RWPE2 (cell line): ENCODE measurements around the gene LYZL1.
"Not testable (repeated sequence)": the region's sequence is repeated elsewhere in the genome, so short reads cannot be mapped to it uniquely, and the experiment has no call there.

Experiments used
- ATAC-seq: fragments of 200-7000 bp; cut with Tn5 transposase; 3 replicates; pipeline ENCODE4 v1.9.1; 2021; ENCODE audit warnings: low read depth
- DNase-seq: peaks from one replicate; pipeline ENCODE4 v3.0.0-alpha.2; 2020; ENCODE audit warnings: low spot score
- H3K27ac ChIP-seq: fragments of 450-650 bp; 2 replicates; pipeline ENCODE4 v1.5.1; 2017; ENCODE audit warnings: mild to moderate bottlenecking; ENCODE audit not compliant: poor library complexity, severe bottlenecking
- H3K27me3 ChIP-seq: fragments of 250-450 bp; sonication (Bioruptor Pico); 2 replicates; pipeline ENCODE4 v1.5.1; 2021; ENCODE audit warnings: mild to moderate bottlenecking, moderate library complexity; ENCODE audit not compliant: insufficient read depth, poor library complexity, severe bottlenecking
- H3K36me3 ChIP-seq: fragments of 250-450 bp; sonication (Bioruptor Pico); 2 replicates; pipeline ENCODE4 v1.5.1; 2020; ENCODE audit warnings: low read depth, mild to moderate bottlenecking, moderate library complexity
- H3K4me1 ChIP-seq: fragments of 250-450 bp; sonication (Bioruptor Pico); 2 replicates; pipeline ENCODE4 v1.5.1; 2021; ENCODE audit warnings: mild to moderate bottlenecking, moderate library complexity; ENCODE audit not compliant: insufficient read depth, poor library complexity, severe bottlenecking
- H3K4me3 ChIP-seq: fragments of 250-450 bp; sonication (Bioruptor Pico); 2 replicates; pipeline ENCODE4 v1.5.1; 2021; ENCODE audit warnings: mild to moderate bottlenecking, moderate library complexity; ENCODE audit not compliant: severe bottlenecking
- H3K9me3 ChIP-seq: fragments of 250-450 bp; sonication (Bioruptor Pico); 2 replicates; pipeline ENCODE4 v1.5.1; 2021; ENCODE audit warnings: mild to moderate bottlenecking, moderate library complexity; ENCODE audit not compliant: severe bottlenecking
- CTCF ChIP-seq: fragments of 450-650 bp; IDR thresholded peaks from one replicate; pipeline ENCODE4 v1.5.1; 2017; ENCODE audit warnings: mild to moderate bottlenecking, moderate library complexity; ENCODE audit not compliant: poor library complexity, severe bottlenecking

Gene LYZL1

DNA sequence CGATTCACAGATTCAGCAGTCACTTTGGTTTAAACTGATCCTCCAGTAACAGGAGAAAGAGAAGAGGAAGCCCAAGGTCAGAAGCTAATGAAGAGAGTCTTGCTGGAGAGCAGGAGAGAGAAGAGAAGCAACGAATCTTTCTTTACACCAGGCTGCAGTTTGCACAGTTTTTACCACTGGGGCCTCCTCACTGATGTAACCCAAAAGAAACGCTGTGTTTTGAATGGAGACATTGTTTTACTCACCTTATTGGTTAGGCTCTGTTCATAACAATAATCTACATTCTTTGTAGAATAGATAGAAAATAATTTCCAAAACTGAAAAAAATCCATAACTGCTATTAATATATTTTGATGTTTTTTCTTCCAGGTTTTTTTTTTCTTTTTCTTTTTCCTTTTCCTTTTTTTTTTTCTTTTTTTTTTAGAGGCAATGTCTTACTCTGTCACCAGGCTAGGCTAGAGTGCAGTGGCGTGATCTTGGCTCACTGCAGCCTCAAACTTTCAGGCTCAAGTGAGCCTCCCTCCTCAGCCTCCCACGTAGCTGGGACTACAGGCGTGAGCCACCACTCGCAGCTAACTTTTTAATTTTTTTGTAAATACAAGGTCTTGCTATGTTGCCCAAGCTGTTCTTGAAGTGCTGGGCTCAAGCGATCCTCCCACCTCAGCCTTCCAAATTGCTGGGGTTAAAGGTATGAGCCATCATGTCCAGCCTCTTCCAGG lies 27.6 kb downstream of the LYZL1 start:
- no peaks in the 10 kb centered on the region for H3K36me3 ChIP-seq
- H3K4me3 ChIP-seq, result no peak overlapping the region
- no peak for DNase-seq
- no peak overlapping the region for H3K27ac ChIP-seq
- no peaks in the 10 kb centered on the region for H3K4me1 ChIP-seq
- no peaks in the 10 kb centered on the region for H3K9me3 ChIP-seq
- ATAC-seq, result no peak
- no peaks in the 10 kb centered on the region for H3K27me3 ChIP-seq
- TF ChIP-seq CTCF, result no peak

- Histone ChIP-seq H3K4me3 (no peak overlapping the region), H3K4me1 (no peaks in the 10 kb centered on the region), H3K9me3 (no peaks in the 10 kb centered on the region), H3K27me3 (no peaks in the 10 kb centered on the region), H3K27ac (no peak overlapping the region), H3K36me3 (no peaks in the 10 kb centered on the region)
- no peak for ATAC-seq
- DNase-seq, result no peak
- TF ChIP-seq CTCF, result no peak
Measured at GRCh38 chr10:29317027-29317420, 28.2 kb downstream of the LYZL1 start.

- TF ChIP-seq CTCF, result no peak
- DNase-seq, result no peak
- H3K9me3 ChIP-seq, result no peaks in the 10 kb centered on the region
- no peaks in the 10 kb centered on the region for H3K27me3 ChIP-seq
- ATAC-seq, result no peak
- H3K27ac ChIP-seq, result no peak overlapping the region
- H3K4me1 ChIP-seq, result no peaks in the 10 kb centered on the region
- no peaks in the 10 kb centered on the region for H3K36me3 ChIP-seq
- no peak overlapping the region for H3K4me3 ChIP-seq
Measured at GRCh38 chr10:29317423-29318021, 28.7 kb downstream of the LYZL1 start.

DNA sequence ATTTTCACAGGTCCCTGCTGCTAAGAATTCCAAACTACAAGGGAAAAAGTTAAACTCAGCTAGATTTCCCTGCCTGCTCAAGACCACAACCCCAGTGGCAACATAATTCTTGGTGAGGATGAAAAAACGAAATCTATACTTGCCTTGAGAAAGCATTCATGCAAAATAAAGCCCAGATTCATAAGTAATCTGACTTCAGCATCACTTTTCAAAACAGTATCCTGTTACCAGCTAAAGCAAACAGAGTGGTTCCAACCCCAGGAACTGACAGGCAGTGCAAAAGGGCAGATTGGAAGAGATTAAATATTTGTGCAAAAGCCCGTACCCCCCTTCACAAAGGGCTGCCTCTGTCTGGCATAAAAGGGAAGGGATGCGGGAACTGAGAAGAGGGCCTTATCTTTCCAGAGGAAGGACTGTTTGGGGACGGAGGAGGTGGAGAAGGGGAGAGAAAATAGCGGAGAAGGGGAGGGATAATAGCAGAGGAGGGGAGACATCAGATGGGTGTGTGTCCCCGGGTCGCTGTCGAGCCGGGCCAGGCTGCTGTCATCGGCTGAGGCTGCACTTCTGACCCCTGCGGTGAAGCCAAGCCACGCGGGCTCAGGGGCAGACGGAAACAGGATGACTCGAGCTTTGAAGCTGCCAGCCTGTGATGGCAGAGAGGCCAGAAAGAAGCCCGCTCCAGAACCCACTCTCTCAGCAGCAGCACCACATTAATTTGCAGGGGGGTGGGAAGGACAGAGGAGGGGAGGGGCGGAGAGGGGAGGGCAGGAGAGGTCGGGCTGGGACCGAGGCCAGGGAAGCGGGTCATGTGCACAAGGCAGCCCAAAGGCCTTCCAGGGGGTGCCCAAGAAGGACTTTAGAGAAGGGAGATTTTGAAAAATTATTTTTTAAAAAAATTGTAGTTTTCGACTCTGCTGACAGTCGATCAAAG lies 29.5 kb downstream of the LYZL1 start:
- not testable (repeated sequence) for H3K27ac ChIP-seq, H3K4me3 ChIP-seq, H3K4me1 ChIP-seq, H3K9me3 ChIP-seq, H3K36me3 ChIP-seq, DNase-seq, H3K27me3 ChIP-seq
- ATAC-seq, result peak; percentile 31; the same call in 1 of the 3 replicates

GRCh38 chr10:29319205-29319781 lies 30.4 kb downstream of the LYZL1 start:
- Histone ChIP-seq H3K36me3 (no peaks in the 10 kb centered on the region), H3K4me3 (no peak overlapping the region), H3K9me3 (no peaks in the 10 kb centered on the region), H3K27ac (no peak overlapping the region), H3K27me3 (no peaks in the 10 kb centered on the region), H3K4me1 (no peaks in the 10 kb centered on the region)
- TF ChIP-seq CTCF, result no peak
- ATAC-seq (no peak), DNase-seq (no peak)

GRCh38 chr10:29320680-29321121 lies 31.8 kb downstream of the LYZL1 start:
- H3K4me3 ChIP-seq, H3K4me1 ChIP-seq, H3K27ac ChIP-seq, H3K9me3 ChIP-seq, H3K36me3 ChIP-seq, H3K27me3 ChIP-seq, DNase-seq, ATAC-seq: not testable (repeated sequence)
